ENCODE results near the gene SLC9A1.

SLC9A1 gene

GRCh38 chr1:27052527-27052926, 102.4 kb downstream of the SLC9A1 start:
- DNase-seq (ENCODE audit: low read depth) = no peak

GRCh38 chr1:27049607-27050006, 105.3 kb downstream of the SLC9A1 start:
- TF ChIP-seq, protein P1, sequence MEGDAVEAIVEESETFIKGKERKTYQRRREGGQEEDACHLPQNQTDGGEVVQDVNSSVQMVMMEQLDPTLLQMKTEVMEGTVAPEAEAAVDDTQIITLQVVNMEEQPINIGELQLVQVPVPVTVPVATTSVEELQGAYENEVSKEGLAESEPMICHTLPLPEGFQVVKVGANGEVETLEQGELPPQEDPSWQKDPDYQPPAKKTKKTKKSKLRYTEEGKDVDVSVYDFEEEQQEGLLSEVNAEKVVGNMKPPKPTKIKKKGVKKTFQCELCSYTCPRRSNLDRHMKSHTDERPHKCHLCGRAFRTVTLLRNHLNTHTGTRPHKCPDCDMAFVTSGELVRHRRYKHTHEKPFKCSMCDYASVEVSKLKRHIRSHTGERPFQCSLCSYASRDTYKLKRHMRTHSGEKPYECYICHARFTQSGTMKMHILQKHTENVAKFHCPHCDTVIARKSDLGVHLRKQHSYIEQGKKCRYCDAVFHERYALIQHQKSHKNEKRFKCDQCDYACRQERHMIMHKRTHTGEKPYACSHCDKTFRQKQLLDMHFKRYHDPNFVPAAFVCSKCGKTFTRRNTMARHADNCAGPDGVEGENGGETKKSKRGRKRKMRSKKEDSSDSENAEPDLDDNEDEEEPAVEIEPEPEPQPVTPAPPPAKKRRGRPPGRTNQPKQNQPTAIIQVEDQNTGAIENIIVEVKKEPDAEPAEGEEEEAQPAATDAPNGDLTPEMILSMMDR (conservative IDR thresholded peaks at IDR 0.05; ENCODE audit: low read length) = no peak
- DNase-seq (ENCODE audit: low read depth) = no peak
- no peak overlapping the region for H3K4me3 ChIP-seq (ENCODE audit: low read length)

More at GRCh38 chr1:27052527-27052926, 102.4 kb downstream of the SLC9A1 start:
- TF ChIP-seq, protein P1 (conservative IDR thresholded peaks at IDR 0.05; ENCODE audit: low read length) = no peak
- no peak overlapping the region for H3K4me3 ChIP-seq (ENCODE audit: low read length)

GRCh38 chr1:27049100-27049499, 105.8 kb downstream of the SLC9A1 start:
- no peak for DNase-seq (ENCODE audit: low read depth)
- TF ChIP-seq, protein P1 (conservative IDR thresholded peaks at IDR 0.05; ENCODE audit: low read length) = no peak
- no peak overlapping the region for H3K4me3 ChIP-seq (ENCODE audit: low read length)

All from AG10803 (cell line).